ENCODE data around the gene NSMF. TPM values are rescaled to one million over a fixed set of nuclear protein-coding genes. Genes with fewer than 3 reads are reported as not detected.

NSMF gene
- total and polyA plus RNA-seq, 2 of the 8 experiments (the other 6 are each of a cell fraction or from before 2014, with no cell fraction given) = 56.7 to 65.1 TPM

GRCh38 chr9:137479892-137480685 is 21.0 kb upstream of the NSMF start:
- no peak for DNase-seq (ENCODE audit: low read depth in 1 of 2, low spot score in 2 of 2)
- Histone ChIP-seq H3K9me3 (ENCODE audit: insufficient read depth in 2 of 2, low read depth in 1 of 2, low read length in 1 of 2) (peaks cover 4 to 6% of the 10 kb centered on the region in 2 experiments; a peak in 3 of 4 replicates), H4K20me1 (replicated peaks in 1 of 2; ENCODE audit: control insufficient read depth in 1 of 2, insufficient read depth in 2 of 2, low read length in 2 of 2) (no peaks in the 10 kb centered on the region), H3K27ac (ENCODE audit: low read depth, low read length) (no peak overlapping the region), H3K14ac (ENCODE audit: insufficient read length) (no peak overlapping the region), H2BK5ac (ENCODE audit: low read depth, low read length) (no peak overlapping the region), H2BK12ac (ENCODE audit: low read depth, low read length) (0 out of 2 replicates have a peak overlapping the region, but pooled peaks have one; percentile 39), H2BK15ac (ENCODE audit: low read length) (no peak overlapping the region; the same call in 1 of the 2 replicates), H4K91ac (replicated peaks; ENCODE audit: insufficient read length, low read length) (no peak overlapping the region), H3K4ac (replicated peaks; ENCODE audit: insufficient read length, low read depth, low read length) (no peak overlapping the region), H4K5ac (ENCODE audit: insufficient read length, low read depth, low read length) (no peak overlapping the region), H3K4me2 (ENCODE audit: insufficient read depth in 1 of 2, low read depth in 2 of 2, low read length in 2 of 2) (no peak overlapping the region), H3K4me3 (ENCODE audit: extremely low read depth in 1 of 4, insufficient read depth in 2 of 4, low read depth in 3 of 4, low read length in 4 of 4) (no peak overlapping the region), H3K4me1 (replicated peaks in 1 of 4; ENCODE audit: control insufficient read depth in 3 of 4, insufficient read depth in 4 of 4, low read length in 3 of 4) (no peaks in the 10 kb centered on the region; a peak in 2 of 7 replicates), H4K8ac (ENCODE audit: extremely low read depth, insufficient read depth, low read length) (no peak overlapping the region; the same call in 1 of the 2 replicates), H2AK5ac (ENCODE audit: low read depth, low read length) (peak overlapping the region; percentile 40; the same call in 1 of the 2 replicates), H3K27me3 (replicated peaks in 1 of 4; ENCODE audit: control insufficient read depth in 3 of 4, extremely low read depth in 1 of 4, insufficient read depth in 3 of 4, low read length in 3 of 4) (no peaks in the 10 kb centered on the region; a peak in 1 of 7 replicates), H3K36me3 (ENCODE audit: control insufficient read depth in 2 of 4, insufficient read depth in 4 of 4, low read length in 3 of 4) (no peaks in the 10 kb centered on the region), H3K56ac (replicated peaks; ENCODE audit: insufficient read length, low read depth, low read length) (no peak overlapping the region), H2AFZ (ENCODE audit: low read length) (no peak overlapping the region), H3K9ac (replicated peaks in 1 of 4; ENCODE audit: extremely low read depth in 1 of 4, low read depth in 3 of 4, low read length in 3 of 4) (no peak overlapping the region), H3K23ac (ENCODE audit: insufficient read length) (no peak overlapping the region), H2BK20ac (ENCODE audit: low read length) (peak overlapping the region; percentile 61; the same call in 1 of the 2 replicates), H2BK120ac (replicated peaks; ENCODE audit: low read depth, low read length) (no peak overlapping the region), H3K79me1 (ENCODE audit: low read depth, low read length) (no peaks in the 10 kb centered on the region), H3K79me2 (ENCODE audit: control insufficient read depth in 1 of 2, insufficient read depth in 2 of 2, low read length in 2 of 2) (no peaks in the 10 kb centered on the region), H3K23me2 (ENCODE audit: low read depth, low read length) (no peaks in the 10 kb centered on the region), H3K18ac (ENCODE audit: extremely low read depth, low read length) (no peak overlapping the region)
- CTCF ChIA-PET (ENCODE audit: partially characterized antibody) = interaction anchor here (0.7 to 1.6 kb wide), 3 partner anchors 10 to 36 kb away, joined by 3 to 4 read pairs (median 4); no protein-coding TSS in a partner anchor
- 88% methylated on average over 29 of the region's 32 CpGs; no CpG with 5 or more reads in 1 of the 2 experiments for WGBS, 2 experiments (ENCODE audit: extremely low coverage in 1 of 2, insufficient coverage in 1 of 2, insufficient read length in 1 of 2, insufficient replicate concordance in 2 of 2, low coverage in 1 of 2, low lambda C conversion rate in 2 of 2, missing lambda C conversion rate in 1 of 2)
- TF ChIP-seq KDM5A (IDR thresholded peaks at IDR 0.05; ENCODE audit: low read length) = no peak
- TF ChIP-seq RBBP5 (IDR thresholded peaks at IDR 0.05; ENCODE audit: borderline replicate concordance, low read depth, low read length) = no peak
- FAIRE-seq = no peak
- POLR2A ChIA-PET (ENCODE audit: partially characterized antibody) = no interaction called here

All from H1 (cell line).